Spinal cord (tissue), 10 donors: Measurements from ENCODE around the gene CCDC144A. TPM values are rescaled to one million over a fixed set of nuclear protein-coding genes. Genes with fewer than 3 reads are reported as not detected.
"Not testable (repeated sequence)": the region's sequence is repeated elsewhere in the genome, so short reads cannot be mapped to it uniquely, and the experiment has no call there.

ENCODE experiments used
- DNase-seq, 6 donors: peaks; one replicate each; pipeline versions ENCODE4 v3.0.0 to v3.0.0-alpha.2; 2013 to 2015; ENCODE audit warnings: low spot score in 6 of 6, low read depth in 4 of 6
- H3K27ac ChIP-seq: one replicate; pipeline ENCODE4 v1.5.1; 2013; ENCODE audit warnings: low read depth, low read length, control low read depth
- H3K27me3 ChIP-seq: one replicate; pipeline ENCODE4 v1.6.1; 2013; ENCODE audit warnings: low read length; ENCODE audit not compliant: control insufficient read depth, insufficient read depth
- H3K36me3 ChIP-seq: one replicate; pipeline ENCODE4 v1.6.1; 2013; ENCODE audit warnings: low read length; ENCODE audit not compliant: control insufficient read depth, insufficient read depth
- H3K4me1 ChIP-seq: one replicate; pipeline ENCODE4 v1.6.1; 2013; ENCODE audit warnings: low read length; ENCODE audit not compliant: control insufficient read depth, insufficient read depth
- H3K4me3 ChIP-seq: one replicate; pipeline ENCODE4 v1.5.1; 2013; ENCODE audit warnings: low read depth, low read length, control low read depth
- H3K9me3 ChIP-seq: one replicate; pipeline ENCODE4 v1.6.1; 2013; ENCODE audit warnings: low read length; ENCODE audit not compliant: control insufficient read depth, insufficient read depth
- WGBS: methylation state at CpG from one replicate; pipeline ENCODE4 v1.1.5; 2013; ENCODE audit warnings: missing lambda C conversion rate; ENCODE audit not compliant: insufficient coverage; 5-methylcytosine and 5-hydroxymethylcytosine counted together
- polyA plus RNA-seq, 2 donors: library from polyadenylated mRNA; unstranded; fragments of 120-200 nt; gene quantifications; one replicate each; pipeline ENCODE4 v1.2.1, GENCODE V29; 2013; ENCODE audit not compliant: insufficient read length in 2 of 2
- total RNA-seq, 2 donors: library from RNA; depleted of rRNA in 1 of 2; stranded (reverse); fragments of 120-200 nt in 1 of 2; fragments of >200 nt in 1 of 2; gene quantifications; one replicate each; pipeline versions ENCODE4 v1.2.3 to v1.2.4, GENCODE V29; 2013 to 2014
- donor health status: healthy.

CCDC144A gene
- total and polyA plus RNA-seq, 4 donors: 1.8 to 13.7 (median 8.2) TPM

DNA sequence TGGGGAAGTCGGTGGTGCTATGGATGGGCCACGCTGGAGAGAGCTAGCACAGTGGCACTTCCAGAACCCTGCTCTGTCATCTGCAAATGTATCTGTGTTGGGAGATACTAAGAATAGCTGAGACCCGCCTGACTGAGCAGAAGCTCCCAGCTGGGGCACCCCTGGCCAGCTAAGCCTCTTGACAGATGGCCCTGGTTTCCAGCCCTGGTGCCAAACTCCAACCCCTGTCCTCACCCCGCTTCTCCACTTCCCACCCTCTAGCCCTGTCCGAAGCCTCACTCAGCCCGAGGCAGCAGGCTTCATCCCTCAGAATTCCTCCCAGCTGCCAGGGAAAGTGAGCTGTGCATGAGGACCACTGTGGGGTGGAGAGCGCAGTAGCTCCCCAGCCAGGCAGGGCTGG lies 124.4 kb downstream of the CCDC144A start:
- no peak for DNase-seq

DNA sequence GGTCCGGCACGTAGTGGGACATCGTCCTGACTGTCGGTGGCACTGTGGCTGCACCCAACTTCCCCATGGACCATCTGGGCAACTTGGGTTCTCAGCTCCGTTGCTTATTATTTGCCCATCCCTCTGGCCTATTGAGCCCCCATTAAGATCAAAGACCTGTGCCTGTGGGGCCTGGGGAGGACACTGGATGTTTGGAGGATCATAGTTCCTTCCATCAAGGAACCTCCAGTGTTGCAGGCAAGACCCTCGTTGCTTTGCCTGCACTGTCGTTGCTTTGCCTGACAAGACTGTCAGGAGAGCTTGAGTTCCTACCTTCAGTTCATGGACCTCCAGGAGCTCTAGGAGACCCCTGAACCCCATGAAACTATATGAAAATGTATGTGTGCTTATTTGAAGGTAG lies 127.2 kb downstream of the CCDC144A start:
- Histone ChIP-seq H3K4me3 (no peak overlapping the region), H3K9me3 (no peaks in the 10 kb centered on the region), H3K27me3 (no peaks in the 10 kb centered on the region), H3K27ac (no peak overlapping the region), H3K4me1 (peaks cover 5% of the 10 kb centered on the region), H3K36me3 (no peaks in the 10 kb centered on the region)
- WGBS: 97% methylated on average over 4 of the region's 7 CpGs
- no peak for DNase-seq

More for the DNA sequence above, 124.4 kb downstream of the CCDC144A start:
- Histone ChIP-seq H3K4me1 (no peaks in the 10 kb centered on the region), H3K27me3 (no peaks in the 10 kb centered on the region), H3K36me3 (no peaks in the 10 kb centered on the region), H3K4me3 (no peak overlapping the region), H3K27ac (no peak overlapping the region), H3K9me3 (no peaks in the 10 kb centered on the region)
- WGBS: 96% methylated on average over 4 of the region's 7 CpGs

DNA sequence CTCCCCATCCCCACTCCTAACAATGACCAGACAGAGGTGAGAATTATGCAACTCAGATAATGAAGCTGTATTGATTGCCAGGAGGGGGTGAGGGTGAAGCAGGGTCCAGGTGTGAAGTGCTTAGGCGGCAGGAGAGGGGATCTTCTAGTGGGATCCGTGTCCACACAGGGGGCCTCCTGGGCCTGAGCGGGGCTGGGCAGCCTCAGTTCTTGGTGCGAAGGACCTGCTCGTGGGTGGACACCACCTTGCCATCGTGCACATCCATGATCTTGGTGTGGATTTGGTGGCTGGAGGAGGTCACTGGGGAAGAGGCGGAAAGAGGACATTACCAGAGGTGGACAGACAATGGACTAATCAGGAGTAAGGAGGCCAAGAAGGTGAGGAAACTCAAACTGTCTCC lies 127.9 kb downstream of the CCDC144A start:
- not testable (repeated sequence) for H3K4me1 ChIP-seq, H3K27me3 ChIP-seq, H3K4me3 ChIP-seq, DNase-seq, H3K9me3 ChIP-seq, H3K36me3 ChIP-seq, H3K27ac ChIP-seq
- WGBS: 95% methylated on average over 5 of the region's 7 CpGs

DNA sequence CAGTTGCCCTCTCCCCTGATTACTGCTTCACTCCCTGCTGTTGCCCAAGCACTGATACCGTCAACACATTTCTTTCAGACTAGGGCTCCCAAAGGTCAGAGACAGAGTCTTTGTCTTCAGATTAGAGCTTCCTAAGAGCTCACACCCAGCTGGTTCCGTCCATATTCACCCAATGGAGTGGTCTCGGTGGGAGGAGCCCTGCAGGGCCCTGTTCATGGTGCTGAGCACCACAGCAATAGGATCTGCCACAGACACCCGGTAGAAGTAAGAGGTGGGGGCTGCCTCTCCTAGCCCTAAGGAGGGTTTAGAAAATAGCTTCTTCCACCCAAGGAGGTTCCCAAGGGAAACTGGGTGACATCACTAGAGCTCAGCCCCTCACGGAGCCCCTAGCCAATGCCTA lies 128.3 kb downstream of the CCDC144A start:
- no peak overlapping the region for H3K27ac ChIP-seq
- no peak overlapping the region for H3K4me3 ChIP-seq
- H3K9me3 ChIP-seq: no peaks in the 10 kb centered on the region
- no peak for DNase-seq
- H3K27me3 ChIP-seq: no peaks in the 10 kb centered on the region
- H3K36me3 ChIP-seq: no peaks in the 10 kb centered on the region
- WGBS: 73% methylated on average over 2 of the region's 5 CpGs
- peaks cover 5% of the 10 kb centered on the region for H3K4me1 ChIP-seq

DNA sequence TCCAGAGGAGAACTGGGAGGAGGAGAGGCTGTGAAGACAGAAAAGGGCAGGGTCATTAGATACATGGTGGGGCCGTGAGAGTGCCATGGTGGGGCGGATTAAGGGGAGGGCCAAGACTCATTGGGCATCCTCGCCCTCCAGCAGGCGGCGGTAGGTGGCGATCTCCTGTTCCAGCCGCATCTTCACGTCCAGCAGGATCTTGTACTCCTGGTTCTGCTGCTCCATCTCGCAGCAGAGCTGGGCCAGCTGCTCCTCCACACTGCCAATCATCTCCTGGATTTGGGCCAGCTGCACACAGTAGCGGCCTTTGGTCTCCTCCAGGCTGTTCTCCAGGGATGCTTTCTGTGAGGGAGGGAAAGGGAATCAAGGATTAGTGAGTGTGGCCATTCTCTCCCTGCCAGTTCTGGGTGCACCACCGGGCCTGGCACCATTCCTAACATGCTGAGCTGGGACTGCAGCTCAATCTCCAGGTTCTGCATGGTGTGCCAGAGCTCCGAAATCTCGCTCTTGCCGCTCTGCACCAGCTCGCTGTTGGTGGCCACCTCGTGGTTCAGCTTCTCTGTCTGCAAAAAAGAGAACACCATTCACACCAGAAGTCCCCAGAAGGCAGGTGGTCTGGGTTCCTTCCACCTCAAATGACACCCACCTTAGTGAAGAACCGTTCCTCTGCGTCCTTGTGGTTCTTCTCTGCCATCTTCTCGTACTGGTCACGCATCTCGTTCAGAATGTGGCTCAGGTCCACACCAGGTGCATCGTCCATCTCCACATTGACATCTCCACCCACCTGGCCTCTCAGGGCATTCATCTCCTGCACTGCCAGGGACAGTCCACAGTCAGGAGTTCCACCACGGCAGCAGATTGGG lies 129.0 kb downstream of the CCDC144A start:
- Histone ChIP-seq H3K4me3 (no peak overlapping the region), H3K36me3 (no peaks in the 10 kb centered on the region), H3K9me3 (no peaks in the 10 kb centered on the region), H3K27ac (no peak overlapping the region), H3K4me1 (peaks cover 5% of the 10 kb centered on the region), H3K27me3 (no peaks in the 10 kb centered on the region)
- 83% methylated on average over 22 of the region's 23 CpGs for WGBS
- DNase-seq: no peak

DNA sequence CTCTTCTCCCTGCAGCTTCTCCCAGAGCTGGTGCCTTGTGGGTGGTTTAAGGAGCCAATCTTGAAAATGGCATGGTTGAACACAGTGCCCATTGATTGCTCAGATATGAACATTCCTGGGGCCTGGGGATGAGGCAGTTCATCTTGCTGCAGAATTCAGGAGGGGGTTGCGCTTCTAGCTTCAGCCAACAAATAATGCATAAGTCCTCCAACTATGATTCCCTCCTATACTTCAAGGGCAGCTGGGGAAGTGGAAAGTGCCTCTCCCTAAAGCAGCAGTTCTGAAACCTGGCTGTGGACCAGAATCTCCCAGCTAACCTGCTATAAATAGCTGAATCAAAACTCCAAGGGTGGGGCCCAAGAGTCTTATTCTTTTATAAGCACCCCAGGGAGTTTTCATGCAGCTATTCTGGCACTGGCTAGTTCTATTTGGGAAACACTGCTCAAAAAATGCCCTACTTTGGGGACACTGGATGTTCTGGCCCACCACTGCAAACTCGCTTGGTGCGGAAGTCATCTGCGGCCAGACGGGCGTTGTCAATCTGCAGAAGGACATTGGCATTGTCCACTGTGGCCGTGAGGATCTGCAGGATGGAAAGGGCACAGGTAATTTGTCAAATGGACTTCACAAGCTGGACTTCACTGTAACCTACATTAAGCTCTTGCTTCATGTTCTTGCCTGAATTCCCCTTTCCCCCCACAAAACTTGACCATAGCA lies 130.3 kb downstream of the CCDC144A start:
- H3K4me1 ChIP-seq: peaks cover 5% of the 10 kb centered on the region
- no peaks in the 10 kb centered on the region for H3K36me3 ChIP-seq
- H3K27me3 ChIP-seq: no peaks in the 10 kb centered on the region
- WGBS: 81% methylated on average over 6 of the region's 7 CpGs
- no peaks in the 10 kb centered on the region for H3K9me3 ChIP-seq
- H3K4me3 ChIP-seq: no peak overlapping the region
- DNase-seq: peak in 1 of 6 donors; percentile 53
- H3K27ac ChIP-seq: no peak overlapping the region

- DNase-seq: no peak
- WGBS: 86% methylated on average over 1 of the region's 7 CpGs
- Histone ChIP-seq H3K36me3 (no peaks in the 10 kb centered on the region), H3K27ac (no peak overlapping the region), H3K4me3 (no peak overlapping the region), H3K4me1 (peaks cover 5% of the 10 kb centered on the region), H3K9me3 (no peaks in the 10 kb centered on the region), H3K27me3 (no peaks in the 10 kb centered on the region)
These were observed 131.0 kb downstream of the CCDC144A start for GRCh38 chr17:16820979-16821543.

DNA sequence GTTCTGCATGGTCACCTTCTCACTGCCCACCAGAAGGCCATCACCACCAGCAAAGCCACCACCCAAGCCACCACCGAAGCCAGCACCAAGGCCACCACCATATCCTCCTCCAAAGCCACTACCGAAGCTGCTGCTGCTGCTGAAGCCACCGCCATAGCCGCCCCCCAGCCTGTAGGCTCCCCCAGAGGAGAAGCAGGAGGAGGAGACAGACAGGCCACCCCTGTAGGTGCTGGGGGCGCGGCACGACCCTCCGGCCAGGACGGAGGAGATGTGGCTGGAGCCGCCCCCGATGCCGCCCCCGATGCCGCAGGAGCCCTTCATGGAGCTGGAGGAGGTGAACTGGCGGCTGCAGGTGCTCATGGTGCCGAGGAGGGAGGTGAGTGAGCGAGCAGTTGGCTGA lies 132.1 kb downstream of the CCDC144A start:
- H3K4me1 ChIP-seq, H3K27ac ChIP-seq, DNase-seq, H3K27me3 ChIP-seq, H3K9me3 ChIP-seq, H3K36me3 ChIP-seq, H3K4me3 ChIP-seq: not testable (repeated sequence)
- WGBS: 75% methylated on average over 4 of the region's 17 CpGs

GRCh38 chr17:16823768-16824406 lies 133.8 kb downstream of the CCDC144A start:
- not testable (repeated sequence) for DNase-seq, H3K4me1 ChIP-seq, H3K27me3 ChIP-seq, H3K9me3 ChIP-seq, H3K4me3 ChIP-seq, H3K36me3 ChIP-seq, H3K27ac ChIP-seq
- no CpG with 5 or more reads among the region's 5 CpGs for WGBS
